Osteocyte (in vitro differentiated cells): ENCODE data around the gene APCDD1. TPM values are rescaled to one million over a fixed set of nuclear protein-coding genes. Genes with fewer than 3 reads are reported as not detected.

Experiments
- DNase-seq: peaks from one replicate; pipeline ENCODE4 v3.0.0; 2021; ENCODE audit warnings: mixed read lengths; ENCODE audit not compliant: unreplicated experiment; ENCODE audit errors: extremely low spot score
- H3K27ac Mint-ChIP-seq: one replicate; pipeline ENCODE4 v1.8.0; 2021; ENCODE audit warnings: mild to moderate bottlenecking, mixed read lengths; ENCODE audit not compliant: unreplicated experiment
- H3K27me3 Mint-ChIP-seq: one replicate; pipeline ENCODE4 v1.8.0; 2021; ENCODE audit warnings: mixed read lengths; ENCODE audit not compliant: unreplicated experiment
- H3K36me3 Mint-ChIP-seq: one replicate; pipeline ENCODE4 v1.8.0; 2021; ENCODE audit warnings: mixed read lengths; ENCODE audit not compliant: unreplicated experiment
- H3K4me1 Mint-ChIP-seq: one replicate; pipeline ENCODE4 v1.8.0; 2021; ENCODE audit warnings: mixed read lengths; ENCODE audit not compliant: unreplicated experiment
- H3K4me3 Mint-ChIP-seq: one replicate; pipeline ENCODE4 v1.8.0; 2021; ENCODE audit warnings: mild to moderate bottlenecking, moderate library complexity, mixed read lengths; ENCODE audit not compliant: unreplicated experiment
- H3K9me3 Mint-ChIP-seq: one replicate; pipeline ENCODE4 v1.8.0; 2021; ENCODE audit warnings: mixed read lengths; ENCODE audit not compliant: unreplicated experiment
- total RNA-seq: library from RNA; stranded (reverse); gene quantifications from 2 replicates; pipeline ENCODE4 v1.2.1, GENCODE V29; 2021
- TF ChIP-seq, protein P1 (sequence below): fragments of 200-600 bp; sonication (generic); IDR thresholded peaks from 2 replicates; pipeline ENCODE4 v1.5.0; 2021; ENCODE audit warnings: antibody characterized with exemption, mild to moderate bottlenecking, moderate library complexity

The APCDD1 gene
- total RNA-seq, 1 donor from 2014 or later, result 1.4 TPM

DNA sequence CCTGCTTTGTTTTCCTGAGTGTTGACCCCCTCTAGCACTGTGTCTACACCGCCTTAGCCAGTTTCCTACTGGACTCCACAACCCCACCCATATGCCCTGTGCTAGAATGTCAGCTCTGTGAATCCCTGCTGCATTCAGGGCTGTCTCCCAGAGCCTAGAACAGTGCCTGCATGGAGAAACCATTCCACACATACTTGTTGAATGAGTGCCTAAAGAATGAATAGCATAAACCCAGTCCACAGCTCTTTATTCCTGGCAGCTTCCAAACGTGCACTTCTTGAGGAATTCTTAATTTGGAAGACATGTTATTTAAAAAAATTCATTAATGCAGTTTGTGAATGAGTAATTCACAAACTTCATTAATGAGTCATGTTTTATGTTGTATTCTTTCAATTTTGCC, 64.9 kb downstream of the APCDD1 start:
- Mint-ChIP-seq H3K27ac (no peak overlapping the region), H3K4me3 (no peak overlapping the region), H3K27me3 (peaks cover 29% of the 10 kb centered on the region), H3K9me3 (no peaks in the 10 kb centered on the region), H3K36me3 (peaks cover 3% of the 10 kb centered on the region), H3K4me1 (peaks cover 21% of the 10 kb centered on the region)
- TF ChIP-seq, protein P1, sequence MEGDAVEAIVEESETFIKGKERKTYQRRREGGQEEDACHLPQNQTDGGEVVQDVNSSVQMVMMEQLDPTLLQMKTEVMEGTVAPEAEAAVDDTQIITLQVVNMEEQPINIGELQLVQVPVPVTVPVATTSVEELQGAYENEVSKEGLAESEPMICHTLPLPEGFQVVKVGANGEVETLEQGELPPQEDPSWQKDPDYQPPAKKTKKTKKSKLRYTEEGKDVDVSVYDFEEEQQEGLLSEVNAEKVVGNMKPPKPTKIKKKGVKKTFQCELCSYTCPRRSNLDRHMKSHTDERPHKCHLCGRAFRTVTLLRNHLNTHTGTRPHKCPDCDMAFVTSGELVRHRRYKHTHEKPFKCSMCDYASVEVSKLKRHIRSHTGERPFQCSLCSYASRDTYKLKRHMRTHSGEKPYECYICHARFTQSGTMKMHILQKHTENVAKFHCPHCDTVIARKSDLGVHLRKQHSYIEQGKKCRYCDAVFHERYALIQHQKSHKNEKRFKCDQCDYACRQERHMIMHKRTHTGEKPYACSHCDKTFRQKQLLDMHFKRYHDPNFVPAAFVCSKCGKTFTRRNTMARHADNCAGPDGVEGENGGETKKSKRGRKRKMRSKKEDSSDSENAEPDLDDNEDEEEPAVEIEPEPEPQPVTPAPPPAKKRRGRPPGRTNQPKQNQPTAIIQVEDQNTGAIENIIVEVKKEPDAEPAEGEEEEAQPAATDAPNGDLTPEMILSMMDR, result no peak
- DNase-seq, result no peak

DNA sequence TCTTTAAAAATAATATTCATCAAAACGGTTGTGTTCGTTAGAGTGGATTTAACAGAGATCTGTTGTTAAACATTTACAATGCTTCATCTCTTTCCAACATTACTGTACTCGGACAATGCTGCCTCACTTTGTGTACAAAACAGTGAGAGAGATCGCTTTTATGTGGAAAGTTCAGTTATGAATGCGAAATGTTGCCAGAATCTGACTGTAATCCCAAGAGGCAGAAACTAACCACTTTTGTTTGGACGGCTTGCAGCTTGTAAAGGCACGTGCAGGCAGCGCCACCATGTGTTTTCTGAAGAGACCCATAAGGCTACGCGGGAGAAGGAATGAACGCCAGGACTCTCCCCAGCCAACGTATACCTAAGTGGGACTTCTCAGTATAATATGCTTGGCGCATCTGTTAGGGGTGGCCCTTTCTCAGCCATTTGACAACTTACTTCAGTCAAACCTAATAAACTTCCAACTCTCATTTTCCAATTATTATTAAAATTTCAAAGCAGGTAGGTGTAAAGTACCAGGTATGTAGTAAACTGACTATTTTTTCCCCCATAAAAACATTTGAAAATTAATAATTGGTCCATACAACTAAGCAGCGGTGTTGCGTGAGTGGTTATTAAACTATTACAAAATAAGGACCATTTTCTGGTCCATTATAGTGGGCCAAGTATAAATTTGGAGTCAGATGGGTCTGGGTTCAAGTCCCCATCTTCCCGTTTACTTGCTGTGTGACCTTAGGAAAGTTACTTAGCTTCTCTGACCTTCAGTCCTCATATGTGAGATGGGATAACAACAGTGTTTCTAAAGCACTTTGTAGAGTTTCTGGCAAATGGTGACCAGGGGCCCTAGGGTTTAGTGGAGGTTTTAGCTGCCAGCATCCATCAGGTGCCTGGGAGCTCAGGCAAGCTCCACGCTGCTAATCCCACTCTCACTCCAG, 65.8 kb downstream of the APCDD1 start:
- TF ChIP-seq, protein P1, result peak; percentile 94
- Mint-ChIP-seq H3K36me3 (peaks cover 3% of the 10 kb centered on the region), H3K27ac (no peak overlapping the region), H3K4me3 (peak overlapping the region; percentile 6), H3K4me1 (peaks cover 25% of the 10 kb centered on the region), H3K27me3 (peaks cover 27% of the 10 kb centered on the region), H3K9me3 (no peaks in the 10 kb centered on the region)
- DNase-seq, result peak; percentile 92

DNA sequence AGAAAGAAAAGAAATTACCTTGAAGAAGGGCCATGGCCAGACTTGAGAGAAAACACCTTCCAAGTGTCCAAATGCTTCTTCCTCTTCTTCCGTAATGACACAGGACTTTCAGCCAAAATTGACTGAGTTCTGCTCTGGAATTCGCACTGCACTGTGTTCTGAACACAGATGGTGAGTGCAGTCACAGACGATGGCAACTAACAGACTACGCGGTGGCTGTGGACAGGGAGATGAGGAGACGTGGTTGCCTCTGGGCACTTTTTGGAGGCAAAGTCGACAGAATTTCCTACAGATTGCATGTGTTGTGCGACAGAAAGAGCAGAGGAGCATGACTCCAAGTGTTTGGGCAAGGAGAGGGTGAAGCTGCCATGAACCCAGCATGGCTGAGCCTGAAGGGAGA, 67.1 kb downstream of the APCDD1 start:
- no peak overlapping the region for H3K4me3 Mint-ChIP-seq
- no peak for DNase-seq
- no peak overlapping the region for H3K27ac Mint-ChIP-seq
- no peaks in the 10 kb centered on the region for H3K9me3 Mint-ChIP-seq
- peaks cover 3% of the 10 kb centered on the region for H3K36me3 Mint-ChIP-seq
- TF ChIP-seq, protein P1, result no peak
- peaks cover 30% of the 10 kb centered on the region for H3K4me1 Mint-ChIP-seq
- H3K27me3 Mint-ChIP-seq, result peaks cover 17% of the 10 kb centered on the region

DNA sequence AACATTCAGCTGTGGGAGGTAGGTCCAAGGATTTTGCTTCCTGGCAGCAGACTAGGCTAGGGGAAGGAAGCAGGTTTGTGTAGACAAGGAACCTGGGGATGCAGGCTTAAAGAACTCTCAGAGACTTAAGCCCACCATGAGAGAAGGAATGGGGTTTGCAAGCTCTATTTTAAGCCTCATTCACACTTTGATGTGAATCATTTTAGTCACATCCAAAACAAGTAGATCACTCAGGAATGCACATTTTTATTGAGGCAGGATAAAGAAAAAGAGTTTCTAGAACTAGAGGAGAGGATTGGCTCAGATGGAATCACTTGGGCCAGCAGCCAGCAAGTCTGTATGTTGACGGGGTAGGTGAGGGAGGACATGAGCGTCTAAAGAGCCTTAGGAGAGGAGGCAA, 68.1 kb downstream of the APCDD1 start:
- Mint-ChIP-seq H3K27me3 (peaks cover 14% of the 10 kb centered on the region), H3K4me1 (peaks cover 39% of the 10 kb centered on the region), H3K27ac (no peak overlapping the region), H3K9me3 (no peaks in the 10 kb centered on the region), H3K4me3 (no peak overlapping the region), H3K36me3 (peaks cover under 1% of the 10 kb centered on the region)
- DNase-seq, result no peak
- TF ChIP-seq, protein P1, result no peak

DNA sequence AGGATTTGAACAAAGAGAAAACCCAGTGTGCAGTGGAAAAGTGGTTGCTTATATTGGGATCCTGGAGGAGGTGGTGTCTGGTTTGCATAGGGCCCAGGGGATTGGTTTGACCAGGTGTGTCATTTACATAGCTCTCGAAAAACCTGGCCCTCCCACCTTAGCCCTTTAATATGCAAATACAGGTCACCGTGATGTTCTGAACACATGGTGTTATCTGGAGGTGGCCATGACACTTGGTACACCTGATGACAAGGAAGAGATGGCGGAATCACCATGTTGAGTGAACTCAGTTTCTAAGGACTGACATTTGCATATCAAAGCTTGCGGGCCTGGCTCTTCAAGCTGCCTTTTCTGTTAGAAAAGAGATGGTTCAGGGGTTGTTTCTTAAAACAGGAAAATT, 69.1 kb downstream of the APCDD1 start:
- H3K4me1 Mint-ChIP-seq, result peaks cover 43% of the 10 kb centered on the region
- DNase-seq, result no peak
- no peak overlapping the region for H3K4me3 Mint-ChIP-seq
- H3K9me3 Mint-ChIP-seq, result no peaks in the 10 kb centered on the region
- peaks cover 10% of the 10 kb centered on the region for H3K27me3 Mint-ChIP-seq
- H3K36me3 Mint-ChIP-seq, result no peaks in the 10 kb centered on the region
- TF ChIP-seq, protein P1, result no peak
- no peak overlapping the region for H3K27ac Mint-ChIP-seq
